Muscle of leg (tissue), 11 donors: Measurements from ENCODE around the gene ADGRV1. TPM values are rescaled to one million over a fixed set of nuclear protein-coding genes. Genes with fewer than 3 reads are reported as not detected.

Experiments used
- DNase-seq: peaks from one replicate; pipeline ENCODE4 v3.0.0; 2013
- H3K27ac ChIP-seq: one replicate; pipeline ENCODE4 v1.5.1; 2013; ENCODE audit warnings: mild to moderate bottlenecking, low read length, control low read depth
- H3K27me3 ChIP-seq: one replicate; pipeline ENCODE4 v1.6.1; 2013; ENCODE audit warnings: low read length; ENCODE audit not compliant: control insufficient read depth, insufficient read depth
- H3K36me3 ChIP-seq: one replicate; pipeline ENCODE4 v1.6.1; 2013; ENCODE audit warnings: low read length; ENCODE audit not compliant: control insufficient read depth, insufficient read depth
- H3K4me1 ChIP-seq: one replicate; pipeline ENCODE4 v1.6.1; 2013; ENCODE audit warnings: low read length; ENCODE audit not compliant: control insufficient read depth, insufficient read depth
- H3K4me3 ChIP-seq: one replicate; pipeline ENCODE4 v1.5.1; 2013; ENCODE audit warnings: low read length, control low read depth
- H3K9me3 ChIP-seq: replicated peaks from 2 replicates; pipeline ENCODE4 v1.6.1; 2013; ENCODE audit warnings: low read depth, low read length; ENCODE audit not compliant: control insufficient read depth
- WGBS: methylation state at CpG from one replicate; pipeline ENCODE4 v1.1.5; 2013; ENCODE audit warnings: missing lambda C conversion rate; ENCODE audit not compliant: insufficient coverage; 5-methylcytosine and 5-hydroxymethylcytosine counted together
- polyA plus RNA-seq, 8 donors: library from polyadenylated mRNA; unstranded; fragments of 120-200 nt; gene quantifications; one replicate each; pipeline versions ENCODE4 v1.2.1 to v1.2.3, GENCODE V29; 2013; ENCODE audit warnings: inconsistent platforms in 1 of 8, low replicate concordance in 1 of 8; ENCODE audit not compliant: insufficient read length in 8 of 8, insufficient read depth in 1 of 8
- total RNA-seq: library from RNA; stranded (reverse); fragments of 120-200 nt; gene quantifications from one replicate; pipeline ENCODE4 v1.2.4, GENCODE V29; 2013

ADGRV1 gene
- total and polyA plus RNA-seq, 9 donors = 0.49 to 2.5 (median 0.88) TPM

DNA sequence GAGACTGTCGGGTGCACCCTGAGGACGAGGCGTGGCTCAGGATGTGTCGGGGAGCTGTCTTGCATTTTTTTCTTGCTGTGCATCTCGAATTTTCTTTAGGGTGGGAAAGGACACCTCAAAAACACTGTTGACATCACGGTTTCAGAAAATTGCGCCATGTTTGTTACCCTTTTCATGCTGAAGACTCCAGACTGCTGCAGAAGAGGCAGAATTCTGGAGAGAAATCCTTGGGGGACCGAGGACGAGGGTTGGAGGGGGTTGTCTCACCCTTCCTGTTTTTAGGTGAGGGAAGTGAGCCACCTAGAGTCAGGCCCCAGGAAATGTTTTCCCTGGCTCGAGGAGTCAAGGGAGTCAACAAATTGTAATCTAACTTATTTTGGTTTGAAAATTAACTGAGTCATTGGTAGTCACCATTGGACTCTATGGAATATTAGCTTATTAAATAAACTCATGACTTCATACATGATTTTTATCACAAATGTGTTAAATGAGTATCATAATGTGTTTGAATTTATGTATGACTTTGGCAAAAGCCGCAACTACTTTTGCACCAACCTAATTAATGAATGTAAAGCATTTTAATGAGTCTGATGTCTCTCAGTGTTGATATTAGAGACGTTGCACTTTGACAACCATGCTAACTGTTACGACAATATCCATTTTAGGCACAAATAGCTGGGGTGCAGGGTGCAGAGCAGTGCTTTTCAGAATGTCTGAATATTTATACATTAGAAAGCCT is 28.5 kb upstream of the ADGRV1 start:
- Histone ChIP-seq H3K4me3 (peak overlapping the region; percentile 98), H3K27me3 (peaks cover 2% of the 10 kb centered on the region), H3K36me3 (no peaks in the 10 kb centered on the region), H3K27ac (peak overlapping the region; percentile 84), H3K4me1 (peaks cover 6% of the 10 kb centered on the region), H3K9me3 (no peaks in the 10 kb centered on the region)
- peak; percentile 91 for DNase-seq
- WGBS = 0% methylated on average over 8 of the region's 13 CpGs

DNA sequence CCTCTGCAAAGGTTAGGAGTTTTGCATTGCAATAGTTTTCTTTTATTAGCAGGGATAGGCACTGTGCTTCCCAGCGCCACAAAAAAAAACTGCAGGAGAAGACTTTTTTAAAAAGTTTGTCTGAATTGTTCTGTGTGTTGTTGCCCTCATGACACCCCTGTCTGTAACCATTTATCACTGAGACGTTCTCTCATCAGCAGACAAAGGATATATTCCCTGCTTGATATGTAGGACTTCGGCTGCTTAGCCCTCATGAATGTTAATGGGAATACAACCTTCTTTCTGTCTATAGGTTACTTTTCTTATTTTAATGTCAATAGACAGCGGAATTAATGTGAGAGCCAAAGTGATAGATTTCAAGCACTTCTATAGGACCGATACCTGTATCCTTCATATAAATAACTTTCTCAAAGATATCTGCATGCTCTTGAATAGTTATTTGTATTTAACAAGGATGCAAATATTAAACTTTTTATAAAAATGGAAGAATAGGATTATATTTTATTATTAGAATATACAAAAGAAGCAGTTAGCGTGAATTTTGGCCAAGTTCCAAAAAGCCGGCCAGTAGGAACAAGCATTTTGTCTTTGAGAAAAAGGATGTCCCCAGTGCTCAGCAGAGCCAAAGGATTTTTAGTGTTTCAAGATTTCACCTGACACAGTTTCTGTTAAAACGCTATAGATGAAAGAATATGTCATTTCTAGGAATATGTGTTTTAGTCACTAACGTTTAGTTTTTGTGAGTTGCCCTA is 27.7 kb upstream of the ADGRV1 start:
- Histone ChIP-seq H3K4me1 (peaks cover 6% of the 10 kb centered on the region), H3K4me3 (no peak overlapping the region), H3K9me3 (no peaks in the 10 kb centered on the region), H3K27ac (no peak overlapping the region), H3K36me3 (no peaks in the 10 kb centered on the region), H3K27me3 (peaks cover 2% of the 10 kb centered on the region)
- WGBS = 53% methylated on average over 2 of the region's 9 CpGs
- DNase-seq = peak; percentile 12

DNA sequence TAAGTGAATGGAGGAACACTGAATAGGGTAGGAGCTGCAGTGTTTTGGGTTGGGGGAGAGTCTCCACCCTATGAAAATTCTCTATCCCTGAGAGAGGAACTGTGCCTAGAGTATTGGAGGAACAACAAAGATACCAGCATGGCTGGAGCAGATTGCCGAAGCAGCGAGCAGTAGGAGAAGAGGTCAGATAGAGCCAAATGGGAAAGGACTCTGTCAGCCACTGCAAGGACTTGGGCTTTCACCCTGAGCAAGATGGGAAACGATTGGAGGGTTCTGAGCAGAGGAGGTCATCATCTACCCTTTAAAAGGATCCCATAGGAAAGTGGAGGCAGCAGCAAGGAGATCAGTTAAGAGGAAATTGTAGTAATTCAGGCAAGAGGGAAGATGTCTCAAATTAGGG is 24.8 kb upstream of the ADGRV1 start:
- no peak overlapping the region for H3K27ac ChIP-seq
- H3K4me1 ChIP-seq = peaks cover 2% of the 10 kb centered on the region
- no peaks in the 10 kb centered on the region for H3K9me3 ChIP-seq
- no peaks in the 10 kb centered on the region for H3K36me3 ChIP-seq
- H3K27me3 ChIP-seq = peaks cover 2% of the 10 kb centered on the region
- no peak overlapping the region for H3K4me3 ChIP-seq
- DNase-seq = no peak
- no CpG with 5 or more reads among the region's 3 CpGs for WGBS

DNA sequence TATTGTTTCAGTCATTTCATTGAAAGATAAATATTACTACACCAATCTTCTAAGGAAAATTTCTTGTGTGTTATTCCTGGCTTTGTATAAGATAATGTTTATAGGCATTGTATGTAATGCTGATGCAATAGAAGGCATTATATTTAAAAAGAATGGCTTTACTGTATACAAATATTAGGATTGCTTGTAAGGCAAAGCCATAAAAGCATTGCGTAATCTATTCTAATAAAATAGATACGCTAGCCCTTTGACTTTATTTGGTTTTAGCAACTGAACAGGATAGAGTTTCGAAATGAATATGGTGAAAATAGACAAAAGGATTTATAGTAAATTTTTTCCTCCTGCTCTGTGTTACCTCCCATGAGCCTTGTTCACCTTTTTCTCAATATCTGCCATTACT is 23.7 kb upstream of the ADGRV1 start:
- Histone ChIP-seq H3K9me3 (no peaks in the 10 kb centered on the region), H3K36me3 (no peaks in the 10 kb centered on the region), H3K4me3 (no peak overlapping the region), H3K27me3 (peaks cover 2% of the 10 kb centered on the region), H3K27ac (no peak overlapping the region), H3K4me1 (peaks cover 2% of the 10 kb centered on the region)
- no peak for DNase-seq
- WGBS = no CpG with 5 or more reads among the region's 3 CpGs

DNA sequence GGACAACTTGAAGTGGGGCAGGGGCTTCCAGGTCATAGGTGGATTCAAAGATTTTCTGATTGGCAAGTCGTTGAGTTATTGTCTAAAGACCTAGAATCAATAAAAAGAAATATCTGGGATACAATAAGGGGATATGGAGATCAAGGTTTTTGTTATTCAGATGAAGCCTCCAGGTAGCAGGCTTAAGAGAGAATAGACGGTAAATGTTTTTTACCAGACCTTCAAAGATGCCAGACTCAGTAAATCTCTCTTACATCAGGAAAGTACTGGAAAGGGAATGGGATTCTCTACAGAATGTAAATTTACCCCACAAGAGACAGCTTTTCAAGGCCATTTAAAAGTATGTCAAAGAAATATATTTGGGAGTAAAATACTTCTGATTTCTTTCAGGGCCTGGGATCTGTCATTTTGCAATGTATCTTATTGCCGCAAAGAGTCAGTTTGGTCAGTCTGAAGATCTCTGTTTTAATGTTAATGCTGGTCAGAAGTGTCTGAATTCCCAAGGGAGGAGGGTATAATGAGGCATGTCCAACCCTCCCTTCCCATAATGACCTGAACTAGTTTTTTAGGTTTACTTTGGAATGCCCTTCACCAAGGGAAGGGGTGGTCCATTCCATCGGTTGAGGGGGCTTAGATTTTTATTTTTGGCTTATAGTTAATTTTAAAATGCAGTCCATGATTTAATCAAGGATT is 15.6 kb upstream of the ADGRV1 start:
- Histone ChIP-seq H3K4me1 (no peaks in the 10 kb centered on the region), H3K9me3 (no peaks in the 10 kb centered on the region), H3K27ac (no peak overlapping the region), H3K36me3 (no peaks in the 10 kb centered on the region), H3K27me3 (peaks cover 2% of the 10 kb centered on the region), H3K4me3 (no peak overlapping the region)
- DNase-seq = no peak
- WGBS = no CpG with 5 or more reads among the region's 4 CpGs

DNA sequence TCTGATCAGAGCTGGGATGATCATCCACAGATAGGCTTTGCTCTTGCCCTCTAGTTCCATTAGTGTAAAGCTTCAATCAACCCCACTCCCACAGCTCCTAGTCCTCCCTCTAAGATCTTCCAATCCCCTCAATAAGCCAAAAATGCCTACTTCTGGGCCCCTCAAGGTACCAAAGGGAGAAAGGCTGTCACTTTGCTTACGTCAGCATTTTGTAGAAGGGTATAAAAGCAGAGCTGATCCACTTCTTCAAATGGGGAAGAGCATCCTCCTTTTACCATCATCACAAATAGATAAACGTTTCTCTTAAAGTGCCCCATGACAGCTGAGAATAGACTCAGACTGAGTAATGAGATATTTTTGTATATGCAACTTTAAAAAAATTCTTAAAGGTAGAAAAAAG is 13.1 kb upstream of the ADGRV1 start:
- no peak for DNase-seq
- no CpG with 5 or more reads among the region's 2 CpGs for WGBS
- no peak overlapping the region for H3K27ac ChIP-seq
- no peak overlapping the region for H3K4me3 ChIP-seq
- H3K27me3 ChIP-seq = peaks cover 2% of the 10 kb centered on the region
- no peaks in the 10 kb centered on the region for H3K4me1 ChIP-seq
- no peaks in the 10 kb centered on the region for H3K36me3 ChIP-seq
- no peaks in the 10 kb centered on the region for H3K9me3 ChIP-seq

DNA sequence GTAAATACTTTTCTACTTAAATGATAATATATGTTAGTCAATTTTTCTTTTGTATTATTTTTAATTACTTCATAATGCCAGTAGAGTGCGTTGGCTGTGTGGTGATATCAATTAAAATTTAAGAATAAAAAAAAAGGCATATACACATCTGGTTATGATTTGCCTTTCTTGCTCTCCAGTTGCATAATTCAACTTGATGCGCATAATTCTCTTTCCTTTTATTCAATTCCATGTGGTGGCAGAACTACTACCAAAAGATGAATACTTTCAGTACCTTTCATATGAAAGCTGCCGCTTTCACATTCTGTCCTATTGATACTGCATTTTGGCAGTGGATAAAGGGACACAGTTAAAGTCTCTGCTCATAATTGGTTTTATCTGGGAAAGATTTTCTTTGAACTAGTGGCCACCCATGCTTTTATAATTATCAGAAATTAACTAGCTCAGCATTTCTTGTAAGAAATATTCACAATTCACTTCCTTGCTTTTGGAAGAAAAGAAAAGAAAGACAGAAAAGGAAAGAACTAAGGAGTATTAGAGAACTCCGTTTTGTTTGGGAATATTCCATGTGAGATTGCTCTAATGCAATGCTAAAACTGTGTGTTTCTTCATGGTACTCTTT is 12.3 kb upstream of the ADGRV1 start:
- H3K9me3 ChIP-seq = no peaks in the 10 kb centered on the region
- no peak for DNase-seq
- no peak overlapping the region for H3K4me3 ChIP-seq
- no peaks in the 10 kb centered on the region for H3K4me1 ChIP-seq
- no CpG with 5 or more reads among the region's 4 CpGs for WGBS
- peaks cover 2% of the 10 kb centered on the region for H3K27me3 ChIP-seq
- no peak overlapping the region for H3K27ac ChIP-seq
- H3K36me3 ChIP-seq = no peaks in the 10 kb centered on the region

DNA sequence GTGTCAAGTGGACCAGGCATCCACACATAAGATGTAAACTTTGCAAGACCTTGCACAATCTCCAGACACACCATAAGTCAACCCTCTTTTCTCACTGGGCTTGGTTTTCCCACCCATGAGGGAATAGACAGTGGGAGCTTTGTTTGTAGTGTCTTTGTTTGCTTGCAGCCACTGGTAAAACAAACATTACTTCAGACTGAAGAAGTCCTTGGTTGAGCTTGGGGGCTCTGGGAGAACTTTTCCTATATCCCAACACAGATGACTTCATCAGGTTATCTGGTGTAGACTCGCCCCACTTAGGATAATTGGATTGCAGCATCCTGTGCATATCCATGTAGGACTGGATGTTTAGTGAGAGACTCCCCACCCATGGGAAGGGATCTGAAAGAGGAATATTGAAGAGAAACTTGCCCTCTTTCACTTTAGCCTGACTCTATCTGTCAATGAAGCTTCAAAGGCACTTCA is 11.5 kb upstream of the ADGRV1 start:
- no peak for DNase-seq
- no peaks in the 10 kb centered on the region for H3K9me3 ChIP-seq
- no peaks in the 10 kb centered on the region for H3K4me1 ChIP-seq
- H3K27me3 ChIP-seq = peaks cover 2% of the 10 kb centered on the region
- no CpG with 5 or more reads among the region's 1 CpG for WGBS
- no peaks in the 10 kb centered on the region for H3K36me3 ChIP-seq
- H3K4me3 ChIP-seq = no peak overlapping the region
- H3K27ac ChIP-seq = no peak overlapping the region

DNA sequence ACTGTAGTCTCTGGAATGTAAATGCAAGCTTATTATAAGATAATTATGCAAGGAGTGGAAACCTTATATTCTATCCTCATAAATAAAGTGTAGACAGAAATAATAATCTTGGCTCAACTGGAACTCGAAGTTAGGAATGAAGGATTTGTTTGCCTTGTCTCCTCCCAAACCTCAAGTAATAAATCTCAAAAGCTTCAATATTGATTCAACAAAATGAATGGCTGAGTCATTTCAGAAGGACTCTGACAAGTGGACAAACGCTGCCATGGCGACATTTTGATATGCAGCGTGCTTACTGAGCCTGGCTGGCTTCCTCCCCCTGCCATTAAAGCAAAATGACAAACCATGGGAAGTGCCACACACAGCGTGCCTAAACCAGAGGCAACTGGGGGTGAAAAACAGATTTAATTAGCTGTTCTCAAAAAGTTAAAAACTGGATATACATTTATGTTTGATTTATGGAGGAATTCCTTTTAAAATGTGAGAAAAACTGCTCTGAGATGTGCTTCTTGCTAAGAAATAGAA is 10.5 kb upstream of the ADGRV1 start:
- 41% methylated on average over 3 of the region's 5 CpGs for WGBS
- Histone ChIP-seq H3K4me1 (no peaks in the 10 kb centered on the region), H3K36me3 (no peaks in the 10 kb centered on the region), H3K27ac (no peak overlapping the region), H3K27me3 (peaks cover 2% of the 10 kb centered on the region), H3K9me3 (no peaks in the 10 kb centered on the region), H3K4me3 (no peak overlapping the region)
- no peak for DNase-seq

DNA sequence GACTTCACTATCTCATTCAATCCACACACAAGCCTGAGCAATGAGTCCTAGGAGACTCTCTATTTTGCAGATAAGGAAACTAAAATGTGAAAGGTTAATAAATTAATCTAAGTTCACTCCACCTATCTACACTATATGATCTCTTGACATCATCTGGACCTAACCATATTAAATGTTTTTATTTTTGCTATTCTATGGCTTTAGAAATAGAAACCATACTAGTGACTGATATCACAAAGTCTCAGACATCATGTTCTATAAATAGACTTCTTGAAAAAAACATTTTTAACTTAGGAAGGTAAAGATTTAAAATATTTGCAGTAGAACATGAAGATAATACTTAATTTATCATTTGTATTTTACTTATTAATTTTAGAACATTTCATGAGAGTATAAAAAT is 9.4 kb upstream of the ADGRV1 start:
- Histone ChIP-seq H3K27me3 (peaks cover under 1% of the 10 kb centered on the region), H3K9me3 (no peaks in the 10 kb centered on the region), H3K4me1 (no peaks in the 10 kb centered on the region), H3K36me3 (no peaks in the 10 kb centered on the region), H3K27ac (no peak overlapping the region), H3K4me3 (no peak overlapping the region)
- no peak for DNase-seq
